Neural progenitor cell (in vitro differentiated cells): ENCODE data around the gene ZMAT5.

Experiments
- EZH2 ChIP-seq: fragments of 200-600 bp; sonication (generic); IDR thresholded peaks from 2 replicates; pipeline ENCODE4 v1.6.1; 2017; ENCODE audit warnings: antibody characterized with exemption, mild to moderate bottlenecking, moderate library complexity
- TF ChIP-seq, protein P1 (sequence below): fragments of 200-600 bp; sonication (generic); IDR thresholded peaks from 2 replicates; pipeline ENCODE4 v1.5.1; 2017; ENCODE audit warnings: antibody characterized with exemption, mild to moderate bottlenecking

DNA sequence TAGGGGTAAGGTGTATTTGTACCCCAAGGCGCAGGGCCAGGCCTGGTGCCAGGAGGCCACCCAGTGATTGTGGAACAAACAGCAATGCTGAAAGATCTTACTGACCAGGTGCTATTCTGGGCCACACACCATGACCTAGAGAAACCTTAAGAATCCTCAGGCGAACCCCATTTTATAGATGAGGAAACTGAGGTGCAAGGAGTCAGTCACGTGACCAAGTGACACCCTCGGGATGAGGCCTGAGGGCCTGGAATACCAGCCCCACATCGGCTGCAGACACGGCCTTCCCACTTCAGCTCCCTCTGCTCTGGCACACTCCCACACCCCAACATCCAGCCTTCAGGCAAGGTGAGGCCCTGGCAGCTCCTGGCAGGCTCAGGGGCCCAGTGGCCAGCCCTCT is 33.9 kb downstream of the ZMAT5 start:
- TF ChIP-seq EZH2, result no peak
- TF ChIP-seq, protein P1, sequence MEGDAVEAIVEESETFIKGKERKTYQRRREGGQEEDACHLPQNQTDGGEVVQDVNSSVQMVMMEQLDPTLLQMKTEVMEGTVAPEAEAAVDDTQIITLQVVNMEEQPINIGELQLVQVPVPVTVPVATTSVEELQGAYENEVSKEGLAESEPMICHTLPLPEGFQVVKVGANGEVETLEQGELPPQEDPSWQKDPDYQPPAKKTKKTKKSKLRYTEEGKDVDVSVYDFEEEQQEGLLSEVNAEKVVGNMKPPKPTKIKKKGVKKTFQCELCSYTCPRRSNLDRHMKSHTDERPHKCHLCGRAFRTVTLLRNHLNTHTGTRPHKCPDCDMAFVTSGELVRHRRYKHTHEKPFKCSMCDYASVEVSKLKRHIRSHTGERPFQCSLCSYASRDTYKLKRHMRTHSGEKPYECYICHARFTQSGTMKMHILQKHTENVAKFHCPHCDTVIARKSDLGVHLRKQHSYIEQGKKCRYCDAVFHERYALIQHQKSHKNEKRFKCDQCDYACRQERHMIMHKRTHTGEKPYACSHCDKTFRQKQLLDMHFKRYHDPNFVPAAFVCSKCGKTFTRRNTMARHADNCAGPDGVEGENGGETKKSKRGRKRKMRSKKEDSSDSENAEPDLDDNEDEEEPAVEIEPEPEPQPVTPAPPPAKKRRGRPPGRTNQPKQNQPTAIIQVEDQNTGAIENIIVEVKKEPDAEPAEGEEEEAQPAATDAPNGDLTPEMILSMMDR, result no peak
